GM18909 (cell line): ENCODE measurements around the gene AKAP5.

ENCODE experiments used
- ATAC-seq: cut with Tn5 transposase; IDR thresholded peaks from one replicate; pipeline ENCODE4 v1.9.1; 2021; ENCODE audit warnings: mild to moderate bottlenecking; ENCODE audit not compliant: unreplicated experiment, poor library complexity

Gene AKAP5

DNA sequence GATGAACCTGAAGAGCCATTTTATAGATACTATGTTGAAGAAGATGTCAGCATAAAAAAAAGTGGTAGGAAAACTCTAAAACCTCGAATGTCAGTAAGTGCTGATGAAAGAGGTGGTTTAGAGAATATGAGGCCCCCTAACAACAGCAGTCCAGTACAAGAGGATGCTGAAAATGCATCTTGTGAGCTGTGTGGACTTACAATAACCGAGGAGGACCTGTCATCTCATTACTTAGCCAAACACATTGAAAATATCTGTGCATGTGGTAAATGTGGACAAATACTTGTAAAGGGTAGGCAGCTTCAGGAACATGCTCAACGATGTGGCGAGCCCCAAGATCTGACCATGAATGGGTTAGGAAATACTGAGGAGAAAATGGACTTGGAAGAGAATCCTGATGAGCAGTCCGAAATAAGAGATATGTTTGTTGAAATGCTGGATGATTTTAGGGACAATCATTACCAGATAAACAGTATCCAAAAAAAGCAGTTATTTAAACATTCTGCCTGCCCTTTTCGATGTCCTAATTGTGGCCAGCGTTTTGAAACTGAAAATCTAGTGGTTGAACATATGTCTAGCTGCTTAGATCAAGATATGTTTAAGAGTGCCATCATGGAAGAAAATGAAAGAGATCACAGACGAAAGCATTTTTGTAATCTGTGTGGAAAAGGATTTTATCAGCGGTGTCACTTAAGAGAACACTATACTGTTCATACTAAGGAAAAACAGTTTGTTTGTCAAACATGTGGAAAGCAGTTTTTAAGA is 57.5 kb downstream of the AKAP5 start:
- no peak for ATAC-seq
